IMR-90 (cell line): ENCODE results near the gene ACAN. TPM values are rescaled to one million over a fixed set of nuclear protein-coding genes. Genes with fewer than 3 reads are reported as not detected.
A peak's percentile ranks its signal among the peaks of the same experiment; 100 is the strongest.

Experiments
- ATAC-seq: fragments of 200-7000 bp; cut with Tn5 transposase; 2 replicates; pipeline ENCODE4 v1.9.1; 2020; ENCODE audit warnings: low read depth, mild to moderate bottlenecking, moderate library complexity
- BruUV-seq: library from RNA; stranded (reverse); fragments of 400-500 nt; replicated peaks from 2 replicates; lab custom pipeline; 2021; lab: Mats Ljungman, UMichigan
- CTCF ChIA-PET: fragments of 300-600 bp; formaldehyde crosslinking; extraction: SDS; loops from one replicate; lab custom pipeline; 2021; ENCODE audit warnings: antibody characterized with exemption; lab: Yijun Ruan, JAX
- POLR2A ChIA-PET: fragments of 300-600 bp; sonication (Branson Sonifier 250); formaldehyde crosslinking; loops from one replicate; lab custom pipeline; 2022; ENCODE audit warnings: antibody characterized with exemption; ENCODE audit not compliant: unreplicated experiment; lab: Charles Lee
- DNase-seq: peaks from one replicate; pipeline ENCODE4 v3.0.0; 2013
- H2AFZ ChIP-seq: replicated peaks from 2 replicates; pipeline ENCODE3; 2013; ENCODE audit warnings: low read length, mild to moderate bottlenecking; ENCODE audit not compliant: poor library complexity
- H2AK5ac ChIP-seq: 2 replicates; pipeline ENCODE4 v1.6.1; 2013; ENCODE audit warnings: low read depth, low read length, inconsistent platforms
- H2AK9ac ChIP-seq: replicated peaks from 2 replicates; pipeline ENCODE3; 2013; ENCODE audit warnings: mild to moderate bottlenecking, low read depth, low read length, moderate library complexity; ENCODE audit not compliant: poor library complexity
- H2BK120ac ChIP-seq: 2 replicates; pipeline ENCODE4 v1.6.1; 2013; ENCODE audit warnings: low read depth, low read length, inconsistent platforms
- H2BK15ac ChIP-seq: 3 replicates; pipeline ENCODE4 v1.6.1; 2013; ENCODE audit warnings: low read depth, low read length, inconsistent platforms
- H2BK20ac ChIP-seq: 2 replicates; pipeline ENCODE4 v1.6.1; 2013; ENCODE audit warnings: low read depth, mild to moderate bottlenecking, inconsistent platforms, low read length, moderate library complexity
- H2BK5ac ChIP-seq: 2 replicates; pipeline ENCODE4 v1.6.1; 2013; ENCODE audit warnings: mild to moderate bottlenecking, low read depth, low read length, inconsistent platforms; ENCODE audit not compliant: poor library complexity, severe bottlenecking
- H3K14ac ChIP-seq: replicated peaks from 2 replicates; pipeline ENCODE4 v1.6.1; 2013; ENCODE audit warnings: low read depth, low read length, inconsistent platforms
- H3K18ac ChIP-seq: 2 replicates; pipeline ENCODE4 v1.6.1; 2013; ENCODE audit warnings: low read depth, low read length, control low read depth
- H3K23ac ChIP-seq: 2 replicates; pipeline ENCODE4 v1.6.1; 2013; ENCODE audit warnings: low read depth, low read length, inconsistent platforms
- H3K27ac ChIP-seq: 2 replicates; pipeline ENCODE4 v1.5.1; 2013; ENCODE audit warnings: mild to moderate bottlenecking, control low read depth, low read length; ENCODE audit not compliant: insufficient read depth
- H3K27me3 ChIP-seq: 2 replicates; pipeline ENCODE4 v1.6.1; 2013; ENCODE audit warnings: low read length; ENCODE audit not compliant: control insufficient read depth, insufficient read depth
- H3K36me3 ChIP-seq: 2 replicates; pipeline ENCODE4 v1.6.1; 2013; ENCODE audit warnings: low read length, mixed read lengths; ENCODE audit not compliant: control insufficient read depth, insufficient read depth
- H3K4ac ChIP-seq: 2 replicates; pipeline ENCODE4 v1.6.1; 2013; ENCODE audit warnings: low read depth, low read length, inconsistent platforms
- H3K4me1 ChIP-seq: 2 replicates; pipeline ENCODE4 v1.6.1; 2013; ENCODE audit warnings: low read length, mixed read lengths; ENCODE audit not compliant: control insufficient read depth, insufficient read depth
- H3K4me2 ChIP-seq: 2 replicates; pipeline ENCODE4 v1.6.1; 2013; ENCODE audit warnings: low read depth, mild to moderate bottlenecking, control low read depth, low read length, moderate library complexity
- H3K4me3 ChIP-seq: 2 replicates; pipeline ENCODE4 v1.5.1; 2013; ENCODE audit warnings: low read depth, mild to moderate bottlenecking, control low read depth, low read length, moderate library complexity; ENCODE audit not compliant: insufficient read depth
- H3K56ac ChIP-seq: 2 replicates; pipeline ENCODE4 v1.6.1; 2013; ENCODE audit warnings: low read length, inconsistent platforms; ENCODE audit not compliant: insufficient read depth; ENCODE audit errors: extremely low read depth
- H3K79me1 ChIP-seq, 2 experiments: 2 replicates each; pipeline ENCODE4 v1.6.1; 2013; ENCODE audit warnings: low read length in 2 of 2, inconsistent platforms in 1 of 2, low read depth in 1 of 2
- H3K9ac ChIP-seq: 2 replicates; pipeline ENCODE4 v1.6.1; 2013; ENCODE audit warnings: low read depth, low read length, control low read depth
- H3K9me1 ChIP-seq: 2 replicates; pipeline ENCODE4 v1.6.1; 2013; ENCODE audit warnings: low read length, inconsistent platforms; ENCODE audit not compliant: insufficient read depth
- H3K9me3 ChIP-seq: 2 replicates; pipeline ENCODE4 v1.6.1; 2013; ENCODE audit warnings: low read length; ENCODE audit not compliant: control insufficient read depth, insufficient read depth
- H4K20me1 ChIP-seq: 2 replicates; pipeline ENCODE4 v1.6.1; 2013; ENCODE audit warnings: low read length, inconsistent platforms; ENCODE audit not compliant: insufficient read depth
- H4K5ac ChIP-seq: 2 replicates; pipeline ENCODE4 v1.6.1; 2013; ENCODE audit warnings: mild to moderate bottlenecking, low read depth, low read length, control low read depth
- H4K8ac ChIP-seq, 2 experiments: 2 replicates each; pipeline ENCODE4 v1.6.1; 2013; ENCODE audit warnings: low read depth in 2 of 2, low read length in 2 of 2, control low read depth in 1 of 2, inconsistent platforms in 1 of 2
- H4K91ac ChIP-seq: 2 replicates; pipeline ENCODE4 v1.6.1; 2013; ENCODE audit warnings: low read depth, low read length, inconsistent platforms; ENCODE audit not compliant: insufficient read depth
- BHLHE40 ChIP-seq: fragments of 150-350 bp; IDR thresholded peaks from 2 replicates; pipeline ENCODE4 v1.6.1; 2016; ENCODE audit warnings: mild to moderate bottlenecking, low read depth, low read length
- CEBPB ChIP-seq: IDR thresholded peaks from 2 replicates; pipeline ENCODE4 v1.6.1; 2012; ENCODE audit warnings: low read depth, low read length, improper control_type of control experiment
- CHD1 ChIP-seq: IDR thresholded peaks from 2 replicates; pipeline ENCODE4 v1.6.1; 2012; ENCODE audit warnings: low read depth, low read length, improper control_type of control experiment
- CTCF ChIP-seq: conservative IDR thresholded peaks from 2 replicates; pipeline ENCODE4 v1.5.1; 2012; ENCODE audit warnings: mild to moderate bottlenecking, low read depth, low read length, improper control_type of control experiment
- ELK1 ChIP-seq: fragments of 150-350 bp; IDR thresholded peaks from 2 replicates; pipeline ENCODE4 v1.6.1; 2016; ENCODE audit warnings: low read depth, mild to moderate bottlenecking, low read length, moderate library complexity, borderline replicate concordance
- FOS ChIP-seq: fragments of 150-350 bp; IDR thresholded peaks from 2 replicates; pipeline ENCODE4 v1.6.1; 2016; ENCODE audit warnings: low read depth, low read length
- MAFK ChIP-seq: IDR thresholded peaks from 2 replicates; pipeline ENCODE4 v1.6.1; 2012; ENCODE audit warnings: low read depth, low read length, improper control_type of control experiment
- MAZ ChIP-seq: IDR thresholded peaks from 2 replicates; pipeline ENCODE4 v1.6.1; 2012; ENCODE audit warnings: low read depth, mild to moderate bottlenecking, low read length, improper control_type of control experiment, moderate library complexity, borderline replicate concordance
- MXI1 ChIP-seq: IDR thresholded peaks from 2 replicates; pipeline ENCODE4 v1.6.1; 2012; ENCODE audit warnings: low read depth, mild to moderate bottlenecking, low read length, moderate library complexity, borderline replicate concordance
- NFE2L2 ChIP-seq: fragments of 150-350 bp; IDR thresholded peaks from 2 replicates; pipeline ENCODE4 v1.6.1; 2016; ENCODE audit warnings: low read depth, mild to moderate bottlenecking, low read length
- POLR2A ChIP-seq: IDR thresholded peaks from 2 replicates; pipeline ENCODE4 v1.6.1; 2012; ENCODE audit warnings: mild to moderate bottlenecking, low read depth, low read length
- RAD21 ChIP-seq: IDR thresholded peaks from 2 replicates; pipeline ENCODE4 v1.6.1; 2012; ENCODE audit warnings: low read length, improper control_type of control experiment
- RCOR1 ChIP-seq: IDR thresholded peaks from 2 replicates; pipeline ENCODE4 v1.6.1; 2012; ENCODE audit warnings: mild to moderate bottlenecking, low read length, improper control_type of control experiment; ENCODE audit not compliant: insufficient replicate concordance
- RFX5 ChIP-seq: IDR thresholded peaks from 2 replicates; pipeline ENCODE4 v1.8.0; 2012; ENCODE audit warnings: low read depth, mild to moderate bottlenecking, low read length, moderate library complexity
- SMC3 ChIP-seq: fragments of 150-350 bp; IDR thresholded peaks from 2 replicates; pipeline ENCODE4 v1.6.1; 2016; ENCODE audit warnings: low read depth, mild to moderate bottlenecking, antibody characterized with exemption, low read length, moderate library complexity
- USF2 ChIP-seq: fragments of 150-350 bp; IDR thresholded peaks from 2 replicates; pipeline ENCODE4 v1.6.1; 2017; ENCODE audit warnings: mild to moderate bottlenecking, antibody characterized with exemption, low read length, low read depth
- WGBS, 2 experiments: methylation state at CpG; one replicate each; pipeline versions ENCODE4 v1.1.5 to v1.1.7; 2013; ENCODE audit warnings: missing lambda C conversion rate in 2 of 2; ENCODE audit not compliant: insufficient read length in 1 of 2; ENCODE audit errors: extremely low coverage in 2 of 2; 5-methylcytosine and 5-hydroxymethylcytosine counted together
- dilution Hi-C: fragments of 300-500 bp; cut with HindIII; formaldehyde crosslinking; loops from one replicate; pipeline ENCODE4 v1.14.3; 2018; ENCODE audit warnings: low sequenced_read_pairs; ENCODE audit not compliant: unreplicated experiment
- in situ Hi-C: fragments of 300-500 bp; cut with MboI; formaldehyde crosslinking; loops from 3 replicates; pipeline ENCODE4 v1.14.3; 2019; ENCODE audit warnings: low sequenced_read_pairs, inconsistent platforms, mixed read lengths
- intact Hi-C: fragments of 100-400 bp; cut with micrococcal nuclease; formaldehyde crosslinking; loops from 2 replicates; pipeline ENCODE4 v1.10.0; 2022
- polyA plus RNA-seq, 3 experiments: library from polyadenylated mRNA; depleted of rRNA; stranded (reverse); fragments of >200 nt; gene quantifications; 2 replicates each; pipeline ENCODE4 v1.2.3, GENCODE V29; 2012; ENCODE audit warnings: low replicate concordance in 1 of 3
- total RNA-seq: library from RNA; depleted of rRNA; stranded (reverse); fragments of >200 nt; gene quantifications from 2 replicates; pipeline ENCODE4 v1.2.3, GENCODE V29; 2012

ACAN gene
- total and polyA plus RNA-seq, 2 of the 4 experiments (the other 2 are of a cell fraction), result 0.54 to 0.96 TPM

- no peak for TF ChIP-seq RAD21
- no peak for TF ChIP-seq CHD1
- TF ChIP-seq FOS, result no peak
- TF ChIP-seq SMC3, result no peak
- no peak for TF ChIP-seq BHLHE40
- TF ChIP-seq CTCF, result no peak
- TF ChIP-seq MAZ, result no peak
- TF ChIP-seq ELK1, result no peak
- TF ChIP-seq POLR2A, result no peak
- TF ChIP-seq MAFK, result no peak
- no peak for TF ChIP-seq CEBPB
- no peak for TF ChIP-seq USF2
- no peak for TF ChIP-seq NFE2L2
- no peak for TF ChIP-seq RCOR1
- TF ChIP-seq MXI1, result no peak
- TF ChIP-seq RFX5, result no peak
- peak overlapping the region; percentile 61 for H3K4ac ChIP-seq
- H3K4me2 ChIP-seq, result no peak overlapping the region
- no peak overlapping the region for H2AFZ ChIP-seq
- H3K56ac ChIP-seq, result no peak overlapping the region
- no peak overlapping the region for H2AK9ac ChIP-seq
- no peak overlapping the region for H3K27ac ChIP-seq
- peak overlapping the region; percentile 84 for H2AK5ac ChIP-seq
- H2BK20ac ChIP-seq, result peak overlapping the region; percentile 69
- H4K8ac ChIP-seq, result no peak overlapping the region
- peak overlapping the region; percentile 48; the same call in 1 of the 2 replicates for H3K18ac ChIP-seq
- BruUV-seq, result no TSS peak
- no peak for DNase-seq
- ChIA-PET CTCF (interaction anchor here (0.7 kb wide), 1 partner anchor 1785 kb away, joined by 6 read pairs; no protein-coding TSS in a partner anchor), POLR2A (no interaction called here)
- H3K4me1 ChIP-seq, result peaks cover 8% of the 10 kb centered on the region
- intact Hi-C loops, result loop anchor here (2.0 kb wide), 1 partner anchor 71 kb away; no protein-coding TSS in a partner anchor
- H3K4me3 ChIP-seq, result no peak overlapping the region
- H3K23ac ChIP-seq, result no peak overlapping the region
- H3K9me3 ChIP-seq, result no peaks in the 10 kb centered on the region
- H3K9me1 ChIP-seq, result peaks cover 10% of the 10 kb centered on the region
- ATAC-seq, result no peak
- H3K9ac ChIP-seq, result no peak overlapping the region
- no CpG with 5 or more reads among the region's 5 CpGs for WGBS, 2 experiments
- H3K14ac ChIP-seq, result 0 out of 2 replicates have a peak overlapping the region, but pooled peaks have one; percentile 82
- H4K5ac ChIP-seq, result no peak overlapping the region
- H4K20me1 ChIP-seq, result no peaks in the 10 kb centered on the region
- peak overlapping the region; percentile 70; the same call in 1 of the 3 replicates for H2BK15ac ChIP-seq
- no peaks in the 10 kb centered on the region for H3K36me3 ChIP-seq
- no peak overlapping the region for H4K91ac ChIP-seq
- in situ Hi-C loops, result no loop called here
- peak overlapping the region; percentile 65; the same call in 1 of the 2 replicates for H2BK120ac ChIP-seq
- no peaks in the 10 kb centered on the region for H3K27me3 ChIP-seq
- H3K79me1 ChIP-seq, result peaks cover 0 to under 1% of the 10 kb centered on the region in 2 experiments; a peak in 2 of 4 replicates
- H2BK5ac ChIP-seq, result no peak overlapping the region
- dilution Hi-C loops, result loop anchor here (25.0 kb wide), 1 partner anchor 95 kb away; no protein-coding TSS in a partner anchor
Measured at GRCh38 chr15:88917760-88918159, 114.5 kb downstream of the ACAN start.
